ENCODE measurements around the gene PIK3C2G. TPM values are rescaled to one million over a fixed set of nuclear protein-coding genes. Genes with fewer than 3 reads are reported as not detected.

PIK3C2G gene
- total and polyA plus RNA-seq, 2 of the 4 experiments (the other 2 are of a cell fraction), result not detected

DNA sequence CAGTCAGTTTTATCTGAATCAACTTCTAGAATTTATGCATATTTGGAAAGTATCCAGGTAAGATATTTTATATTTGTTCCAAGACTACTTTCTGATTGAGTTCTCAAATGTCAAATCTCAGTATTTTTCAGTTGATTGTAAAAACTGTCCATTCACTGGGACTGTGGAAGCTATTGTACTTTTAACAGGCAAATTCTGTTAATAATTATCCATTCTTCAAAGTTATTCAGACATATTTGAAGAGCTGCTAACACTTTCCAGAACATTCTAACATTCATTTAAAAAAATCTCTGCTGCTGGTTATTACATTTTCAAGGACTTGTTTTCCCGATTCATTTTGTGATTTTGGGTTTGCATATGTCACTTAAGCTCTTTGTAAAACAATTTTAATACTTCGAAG, 59.7 kb downstream of the PIK3C2G start:
- Histone ChIP-seq H2AK9ac (replicated peaks; ENCODE audit: low read depth, low read length, poor library complexity) (no peak overlapping the region), H4K20me1 (ENCODE audit: insufficient read depth, low read length) (no peaks in the 10 kb centered on the region), H3K18ac (ENCODE audit: low read depth, low read length) (no peak overlapping the region), H3K9ac (ENCODE audit: low read depth, low read length) (no peak overlapping the region), H3K56ac (ENCODE audit: extremely low read depth, insufficient read depth, low read length) (no peak overlapping the region), H3K36me3 (ENCODE audit: control insufficient read depth, insufficient read depth, low read length) (no peaks in the 10 kb centered on the region), H3K4ac (ENCODE audit: low read depth, low read length) (no peak overlapping the region), H2BK15ac (ENCODE audit: low read depth, low read length) (no peak overlapping the region), H2AFZ (replicated peaks; ENCODE audit: low read length, poor library complexity) (no peak overlapping the region), H2BK20ac (ENCODE audit: low read depth, low read length) (no peak overlapping the region), H3K4me3 (ENCODE audit: insufficient read depth, low read depth, low read length) (no peak overlapping the region), H3K27ac (ENCODE audit: insufficient read depth, low read length) (no peak overlapping the region), H3K4me2 (ENCODE audit: low read depth, low read length) (no peak overlapping the region), H3K4me1 (ENCODE audit: control insufficient read depth, insufficient read depth, low read length) (no peaks in the 10 kb centered on the region; the same call in 1 of the 2 replicates), H3K9me3 (ENCODE audit: control insufficient read depth, insufficient read depth, low read length) (no peaks in the 10 kb centered on the region), H3K9me1 (ENCODE audit: insufficient read depth, low read length) (no peaks in the 10 kb centered on the region), H4K5ac (ENCODE audit: low read depth, low read length) (no peak overlapping the region), H4K91ac (ENCODE audit: insufficient read depth, low read depth, low read length) (no peak overlapping the region), H3K14ac (replicated peaks; ENCODE audit: low read depth, low read length) (no peak overlapping the region), H3K27me3 (ENCODE audit: control insufficient read depth, insufficient read depth, low read length) (no peaks in the 10 kb centered on the region), H3K23ac (ENCODE audit: low read depth, low read length) (no peak overlapping the region), H2BK5ac (ENCODE audit: low read depth, low read length, poor library complexity, severe bottlenecking) (no peak overlapping the region), H2BK120ac (ENCODE audit: low read depth, low read length) (no peak overlapping the region), H3K79me1 (ENCODE audit: low read depth in 1 of 2, low read length in 2 of 2) (no peaks in the 10 kb centered on the region), H4K8ac (ENCODE audit: low read depth in 2 of 2, low read length in 2 of 2) (no peak overlapping the region), H2AK5ac (ENCODE audit: low read depth, low read length) (no peak overlapping the region)
- no TSS peak for BruUV-seq (replicated peaks)
- intact Hi-C loops (cut with micrococcal nuclease) (loop anchor here (2.0 kb wide), 1 partner anchor 62 kb away; no protein-coding TSS in a partner anchor), in situ Hi-C loops (cut with MboI; ENCODE audit: low sequenced_read_pairs) (no loop called here), dilution Hi-C loops (cut with HindIII; ENCODE audit: low sequenced_read_pairs, unreplicated experiment) (no loop called here)
- CTCF ChIA-PET, result interaction anchor here (0.8 to 1.0 kb wide), 2 partner anchors 24 to 45 kb away, joined by 3 read pairs; no protein-coding TSS in a partner anchor
- TF ChIP-seq, protein P1, sequence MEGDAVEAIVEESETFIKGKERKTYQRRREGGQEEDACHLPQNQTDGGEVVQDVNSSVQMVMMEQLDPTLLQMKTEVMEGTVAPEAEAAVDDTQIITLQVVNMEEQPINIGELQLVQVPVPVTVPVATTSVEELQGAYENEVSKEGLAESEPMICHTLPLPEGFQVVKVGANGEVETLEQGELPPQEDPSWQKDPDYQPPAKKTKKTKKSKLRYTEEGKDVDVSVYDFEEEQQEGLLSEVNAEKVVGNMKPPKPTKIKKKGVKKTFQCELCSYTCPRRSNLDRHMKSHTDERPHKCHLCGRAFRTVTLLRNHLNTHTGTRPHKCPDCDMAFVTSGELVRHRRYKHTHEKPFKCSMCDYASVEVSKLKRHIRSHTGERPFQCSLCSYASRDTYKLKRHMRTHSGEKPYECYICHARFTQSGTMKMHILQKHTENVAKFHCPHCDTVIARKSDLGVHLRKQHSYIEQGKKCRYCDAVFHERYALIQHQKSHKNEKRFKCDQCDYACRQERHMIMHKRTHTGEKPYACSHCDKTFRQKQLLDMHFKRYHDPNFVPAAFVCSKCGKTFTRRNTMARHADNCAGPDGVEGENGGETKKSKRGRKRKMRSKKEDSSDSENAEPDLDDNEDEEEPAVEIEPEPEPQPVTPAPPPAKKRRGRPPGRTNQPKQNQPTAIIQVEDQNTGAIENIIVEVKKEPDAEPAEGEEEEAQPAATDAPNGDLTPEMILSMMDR (conservative IDR thresholded peaks at IDR 0.05; ENCODE audit: low read depth, low read length), result no peak
- TF ChIP-seq RFX5 (IDR thresholded peaks at IDR 0.05; ENCODE audit: low read depth, low read length), result no peak
- no peak for TF ChIP-seq POLR2A (IDR thresholded peaks at IDR 0.05; ENCODE audit: low read depth, low read length)
- TF ChIP-seq FOS (IDR thresholded peaks at IDR 0.05; ENCODE audit: low read depth, low read length), result no peak
- TF ChIP-seq RAD21 (IDR thresholded peaks at IDR 0.05; ENCODE audit: low read length), result no peak
- ATAC-seq (ENCODE audit: low read depth) (no peak), DNase-seq (no peak)
- WGBS, 2 experiments (ENCODE audit: extremely low coverage in 2 of 2, insufficient read length in 1 of 2), result no CpG with 5 or more reads among the region's 2 CpGs
- POLR2A ChIA-PET (ENCODE audit: unreplicated experiment), result interaction anchor here (0.7 kb wide), 1 partner anchor 683 kb away, joined by 3 read pairs; no protein-coding TSS in a partner anchor

Measured in IMR-90 (cell line).